Common myeloid progenitor, CD34-positive (primary cell): ENCODE data around the gene IL18R1.

Source experiments
- CTCF ChIA-PET: fragments of 350-600 bp; sonication (Branson Sonifier 250); formaldehyde crosslinking; loops from one replicate; lab custom pipeline; 2021; ENCODE audit warnings: antibody characterized with exemption; lab: Charles Lee
- POLR2A ChIA-PET: fragments of 350-600 bp; sonication (Branson Sonifier 250); formaldehyde crosslinking; loops from one replicate; lab custom pipeline; 2021; ENCODE audit warnings: antibody characterized with exemption; lab: Charles Lee
- DNase-seq, 3 donors: peaks; one replicate each; pipeline versions ENCODE4 v3.0.0 to v3.0.0-alpha.2; 2013
- H3K27ac ChIP-seq, 2 experiments: 1 replicate in 1 of 2; 2 replicates in 1 of 2; pipeline ENCODE4 v1.7.0; 2013; ENCODE audit warnings: inconsistent platforms in 2 of 2, low read length in 2 of 2, mild to moderate bottlenecking in 2 of 2, low read depth in 1 of 2, moderate library complexity in 1 of 2; ENCODE audit not compliant: severe bottlenecking in 2 of 2, insufficient read depth in 1 of 2, poor library complexity in 1 of 2
- H3K27me3 ChIP-seq, 5 experiments: replicated peaks in 2 of 5; 1 replicate in 3 of 5; 2 replicates in 2 of 5; pipeline versions ENCODE4 v1.6.1 to v1.7.0; 2013; ENCODE audit warnings: low read length in 4 of 5, mild to moderate bottlenecking in 2 of 5, moderate library complexity in 2 of 5, inconsistent platforms in 1 of 5; ENCODE audit not compliant: insufficient read depth in 5 of 5, control insufficient read depth in 4 of 5
- H3K36me3 ChIP-seq, 4 experiments: 1 replicate in 2 of 4; 2 replicates in 2 of 4; pipeline versions ENCODE4 v1.6.1 to v1.7.0; 2013; ENCODE audit warnings: low read length in 3 of 4, control low read depth in 1 of 4, mild to moderate bottlenecking in 1 of 4; ENCODE audit not compliant: control insufficient read depth in 4 of 4, insufficient read depth in 4 of 4
- H3K4me1 ChIP-seq, 4 experiments: 1 replicate in 3 of 4; 2 replicates in 1 of 4; pipeline versions ENCODE4 v1.6.1 to v1.7.1; 2013; ENCODE audit warnings: low read length in 3 of 4, mild to moderate bottlenecking in 3 of 4, control low read depth in 1 of 4, inconsistent platforms in 1 of 4, moderate library complexity in 1 of 4; ENCODE audit not compliant: control insufficient read depth in 4 of 4, insufficient read depth in 4 of 4; ENCODE audit errors: control extremely low read depth in 1 of 4
- H3K4me3 ChIP-seq, 7 experiments: 1 replicate in 4 of 7; 2 replicates in 3 of 7; pipeline versions ENCODE4 v1.5.1 to v1.7.0; 2013; ENCODE audit warnings: mild to moderate bottlenecking in 7 of 7, low read length in 6 of 7, moderate library complexity in 6 of 7, inconsistent platforms in 2 of 7, low read depth in 2 of 7, control low read depth in 1 of 7; ENCODE audit not compliant: insufficient read depth in 4 of 7, control insufficient read depth in 1 of 7; ENCODE audit errors: extremely low read depth in 1 of 7
- H3K9me3 ChIP-seq, 5 experiments: 1 replicate in 4 of 5; 2 replicates in 1 of 5; pipeline versions ENCODE4 v1.6.1 to v1.7.1; 2013; ENCODE audit warnings: low read length in 4 of 5, mild to moderate bottlenecking in 2 of 5, inconsistent platforms in 1 of 5, low read depth in 1 of 5, moderate library complexity in 1 of 5; ENCODE audit not compliant: control insufficient read depth in 4 of 5, insufficient read depth in 2 of 5; ENCODE audit errors: control extremely low read depth in 1 of 5
- WGBS: methylation state at CpG from one replicate; pipeline ENCODE4 v1.1.5; 2013; ENCODE audit not compliant: insufficient coverage; 5-methylcytosine and 5-hydroxymethylcytosine counted together

IL18R1 gene

GRCh38 chr2:102417946-102418345 is 62.4 kb downstream of the IL18R1 start:
- WGBS, result 100% methylated on average over 1 of the region's 1 CpG
- Histone ChIP-seq H3K27me3 (no peaks in the 10 kb centered on the region), H3K27ac (no peak overlapping the region), H3K36me3 (no peaks in the 10 kb centered on the region), H3K4me3 (peak overlapping the region in 2 of 7 experiments; percentile 20 to 26), H3K4me1 (peaks cover 25 to 61% (median 36%) of the 10 kb centered on the region in 4 experiments), H3K9me3 (peaks cover 0 to 5% (median 0%) of the 10 kb centered on the region in 5 experiments)
- ChIA-PET POLR2A (no interaction called here), CTCF (interaction anchor here (1.0 kb wide), 1 partner anchor 25 kb away, joined by 6 read pairs; no protein-coding TSS in a partner anchor)
- DNase-seq, result peak in 2 of 3 donors; percentile 21 to 41

DNA sequence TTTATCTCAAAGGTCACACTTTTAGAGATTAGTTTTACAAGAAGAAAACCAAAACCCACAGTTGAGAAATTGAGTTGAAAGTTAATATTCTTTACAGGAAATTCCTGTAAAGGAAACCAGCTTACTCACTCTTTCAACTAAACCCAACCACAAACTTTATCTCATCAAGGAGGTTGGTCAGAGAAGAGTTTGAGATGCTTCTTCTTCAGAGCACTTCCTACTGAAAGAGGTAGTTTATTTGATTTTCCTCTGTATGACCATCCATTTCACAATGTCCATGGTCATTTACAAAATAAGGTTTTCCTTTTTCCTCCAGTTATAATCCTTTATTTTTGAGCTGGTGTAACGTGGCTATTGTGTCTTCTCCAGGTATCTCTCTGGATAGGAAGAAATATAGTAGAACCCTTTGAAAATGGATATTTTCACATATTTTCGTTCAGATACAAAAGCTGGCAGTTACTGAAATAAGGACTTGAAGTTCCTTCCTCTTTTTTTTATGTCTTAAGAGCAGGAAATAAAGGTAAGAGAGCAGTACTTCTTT is 62.9 kb downstream of the IL18R1 start:
- peak; percentile 47 to 87 (median 80) for DNase-seq
- Histone ChIP-seq H3K4me1 (peaks cover 25 to 66% (median 40%) of the 10 kb centered on the region in 4 experiments), H3K9me3 (peaks cover 0 to 4% (median 0%) of the 10 kb centered on the region in 5 experiments), H3K4me3 (peak overlapping the region in 3 of 7 experiments; percentile 31 to 49 (median 38)), H3K36me3 (no peaks in the 10 kb centered on the region), H3K27ac (peak overlapping the region in 1 of 2 experiments; percentile 56), H3K27me3 (no peaks in the 10 kb centered on the region)
- POLR2A ChIA-PET, result no interaction called here
- no CpG with 5 or more reads among the region's 2 CpGs for WGBS
- CTCF ChIA-PET, result interaction anchor here (1.0 to 1.7 kb wide), 3 partner anchors 25 to 178 kb away, joined by 3 to 6 read pairs (median 4); no protein-coding TSS in a partner anchor

GRCh38 chr2:102420290-102420689 is 64.7 kb downstream of the IL18R1 start:
- ChIA-PET POLR2A (no interaction called here), CTCF (interaction anchor here (1.3 kb wide), 2 partner anchors 11 to 168 kb away, joined by 3 read pairs; no protein-coding TSS in a partner anchor)
- H3K4me3 ChIP-seq, result no peak overlapping the region
- no peaks in the 10 kb centered on the region for H3K9me3 ChIP-seq
- H3K27ac ChIP-seq, result no peak overlapping the region
- DNase-seq, result peak in 1 of 3 donors; percentile 41
- no peaks in the 10 kb centered on the region for H3K36me3 ChIP-seq
- H3K4me1 ChIP-seq, result peaks cover 25 to 76% (median 40%) of the 10 kb centered on the region in 4 experiments
- WGBS, result 100% methylated on average over 2 of the region's 4 CpGs
- H3K27me3 ChIP-seq, result no peaks in the 10 kb centered on the region

GRCh38 chr2:102421890-102422759 is 66.5 kb downstream of the IL18R1 start:
- Histone ChIP-seq H3K27me3 (no peaks in the 10 kb centered on the region), H3K4me3 (peak overlapping the region in 1 of 7 experiments; percentile 38), H3K36me3 (peaks cover 0 to 3% (median 0%) of the 10 kb centered on the region in 4 experiments), H3K4me1 (peaks cover 23 to 73% (median 38%) of the 10 kb centered on the region in 4 experiments), H3K27ac (no peak overlapping the region), H3K9me3 (no peaks in the 10 kb centered on the region)
- CTCF ChIA-PET, result interaction anchor here (1.3 to 1.7 kb wide), 4 partner anchors 21 to 69 kb away, joined by 3 to 5 read pairs (median 4); no protein-coding TSS in a partner anchor
- DNase-seq, result no peak
- WGBS, result 98% methylated on average over 5 of the region's 5 CpGs
- POLR2A ChIA-PET, result no interaction called here

DNA sequence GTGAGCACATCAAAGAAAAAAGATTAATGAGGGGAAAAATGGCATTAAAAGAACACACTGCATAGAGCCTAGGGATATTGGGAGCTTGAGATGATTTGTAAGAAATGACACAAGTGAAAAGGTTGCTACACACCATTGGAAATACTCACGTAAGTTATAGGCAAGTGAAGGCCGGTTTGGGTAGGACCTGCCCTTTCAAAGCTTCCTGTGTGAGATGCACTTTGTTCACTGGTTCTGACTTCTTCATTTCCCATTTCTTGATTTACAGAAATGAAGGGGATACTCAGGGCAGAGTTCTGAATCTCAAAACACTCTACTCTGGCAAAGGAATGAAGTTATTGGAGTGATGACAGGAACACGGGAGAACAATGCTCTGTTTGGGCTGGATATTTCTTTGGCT is 67.3 kb downstream of the IL18R1 start, which contains the start of gene IL18RAP:
IL18RAP (plus strand) TSS at position 251 of the 400 bp plus-strand sequence; CDS start at position 369, 118 bp downstream.
- Histone ChIP-seq H3K36me3 (peaks cover 0 to 3% (median 0%) of the 10 kb centered on the region in 4 experiments), H3K4me1 (peaks cover 15 to 65% (median 30%) of the 10 kb centered on the region in 4 experiments), H3K27ac (no peak within 1 kb of the TSS), H3K9me3 (no peaks in the 10 kb centered on the region), H3K27me3 (no peaks in the 10 kb centered on the region), H3K4me3 (peak within 1 kb of the TSS in 1 of 7 experiments; percentile 65)
- whole genome bisulfite sequencing, result 31% methylated on average over 3 of the region's 3 CpGs
- peak in 2 of 3 donors; percentile 29 to 38 for DNase-seq
- ChIA-PET POLR2A (no interaction called here), CTCF (interaction anchor here (1.0 to 1.7 kb wide), 6 partner anchors 10 to 187 kb away, joined by 3 to 5 read pairs (median 4); no protein-coding TSS in a partner anchor)

- ChIA-PET CTCF (interaction anchor here (1.0 to 1.3 kb wide), 4 partner anchors 9 to 187 kb away, joined by 3 to 5 read pairs (median 4); no protein-coding TSS in a partner anchor), POLR2A (no interaction called here)
- no peaks in the 10 kb centered on the region for H3K9me3 ChIP-seq
- peak overlapping the region in 1 of 7 experiments; percentile 65 for H3K4me3 ChIP-seq
- no peak for DNase-seq
- H3K27me3 ChIP-seq, result no peaks in the 10 kb centered on the region
- peaks cover 0 to 3% (median 0%) of the 10 kb centered on the region in 4 experiments for H3K36me3 ChIP-seq
- WGBS, result 100% methylated on average over 2 of the region's 2 CpGs
- H3K27ac ChIP-seq, result no peak overlapping the region
- H3K4me1 ChIP-seq, result peaks cover 13 to 64% (median 27%) of the 10 kb centered on the region in 4 experiments
Measured at GRCh38 chr2:102423368-102423767, 67.8 kb downstream of the IL18R1 start.
